NCI-H524 (cell line): ENCODE measurements around the gene FLG.
"Not testable (repeated sequence)": the region's sequence is repeated elsewhere in the genome, so short reads cannot be mapped to it uniquely, and the experiment has no call there.

Source experiments
- DNase-seq, 2 experiments: peaks; one replicate each; lab custom pipeline; 2025; lab: John Stamatoyannopoulos, UW

The FLG gene

GRCh38 chr1:152256394-152256793, 68.6 kb downstream of the FLG start:
- DNase-seq = not testable (repeated sequence)
